Cardiac septum (tissue), 1 donor: Measurements from ENCODE around the gene SLTM. TPM values are rescaled to one million over a fixed set of nuclear protein-coding genes. Genes with fewer than 3 reads are reported as not detected.
"Not testable (repeated sequence)": the region's sequence is repeated elsewhere in the genome, so short reads cannot be mapped to it uniquely, and the experiment has no call there.

Experiments used
- DNase-seq: peaks from one replicate; pipeline ENCODE4 v3.0.0-alpha.2; 2020; ENCODE audit warnings: low spot score
- intact Hi-C: fragments of 100-400 bp; cut with DNase I; formaldehyde crosslinking; loops from one replicate; pipeline ENCODE4 v1.14.0; 2022
- total RNA-seq: library from RNA; stranded (reverse); fragmentation: NEBNext Ultra II Directional; extraction: Animal tissue kit (Norgen Biotek cat#: 25700); gene quantifications from one replicate; pipeline ENCODE4 v1.2.1, GENCODE V29; 2021
- donor health status: DM: no; HTN: no; CAD: no.

Gene SLTM
- total RNA-seq, 1 donor from 2014 or later: 60.9 TPM

GRCh38 chr15:58886921-58887320 lies 46.6 kb downstream of the SLTM start:
- DNase-seq: no peak
- intact Hi-C loops: no loop called here

GRCh38 chr15:58883926-58884325 lies 49.6 kb downstream of the SLTM start:
- DNase-seq, intact Hi-C loops: not testable (repeated sequence)

- intact Hi-C loops: no loop called here
- DNase-seq: no peak
Observed at GRCh38 chr15:58882243-58882642, 51.2 kb downstream of the SLTM start.

- intact Hi-C loops: no loop called here
- no peak for DNase-seq
Observed at GRCh38 chr15:58880320-58880719, 53.2 kb downstream of the SLTM start.

GRCh38 chr15:58877999-58878825 lies 55.3 kb downstream of the SLTM start:
- intact Hi-C loops: no loop called here
- no peak for DNase-seq

GRCh38 chr15:58876306-58877106 lies 57.0 kb downstream of the SLTM start:
- no peak for DNase-seq
- intact Hi-C loops: no loop called here

- DNase-seq: no peak
- intact Hi-C loops: no loop called here
Observed at GRCh38 chr15:58875343-58875742, 58.1 kb downstream of the SLTM start.

- no peak for DNase-seq
- intact Hi-C loops: no loop called here
Observed at GRCh38 chr15:58873267-58873666, 60.2 kb downstream of the SLTM start.

- no peak for DNase-seq
- intact Hi-C loops: no loop called here
Observed at GRCh38 chr15:58870451-58870850, 63.0 kb downstream of the SLTM start.

GRCh38 chr15:58867926-58868325 lies 65.6 kb downstream of the SLTM start:
- intact Hi-C loops: no loop called here
- DNase-seq: no peak

- intact Hi-C loops: no loop called here
- no peak for DNase-seq
Observed at GRCh38 chr15:58865425-58865880, 68.0 kb downstream of the SLTM start.

GRCh38 chr15:58864602-58865424 lies 68.7 kb downstream of the SLTM start:
- no peak for DNase-seq
- intact Hi-C loops: no loop called here

- no peak for DNase-seq
- intact Hi-C loops: no loop called here
Observed at GRCh38 chr15:58862326-58862725, 71.2 kb downstream of the SLTM start.

GRCh38 chr15:58856621-58857020 lies 76.9 kb downstream of the SLTM start:
- intact Hi-C loops, DNase-seq: not testable (repeated sequence)

GRCh38 chr15:58856086-58856485 lies 77.4 kb downstream of the SLTM start:
- no peak for DNase-seq
- intact Hi-C loops: no loop called here

GRCh38 chr15:58854593-58854992 lies 78.9 kb downstream of the SLTM start:
- intact Hi-C loops: no loop called here
- no peak for DNase-seq

- intact Hi-C loops: no loop called here
- DNase-seq: no peak
Observed at GRCh38 chr15:58852347-58852746, 81.1 kb downstream of the SLTM start.

GRCh38 chr15:58851205-58851604 lies 82.3 kb downstream of the SLTM start:
- DNase-seq, intact Hi-C loops: not testable (repeated sequence)

- intact Hi-C loops: no loop called here
- DNase-seq: no peak
Observed at GRCh38 chr15:58842713-58843396, 90.6 kb downstream of the SLTM start.
